ENCODE data around the gene CACNA1C. TPM values are rescaled to one million over a fixed set of nuclear protein-coding genes. Genes with fewer than 3 reads are reported as not detected.

The CACNA1C gene
- total RNA-seq, 2 donors from 2014 or later = 0.84 to 10.2 TPM

- Histone ChIP-seq H3K9ac (ENCODE audit: low read depth in 2 of 2, low read length in 2 of 2) (no peak overlapping the region), H3K4me3 (no peak overlapping the region), H3K27me3 (no peaks in the 10 kb centered on the region), H3K27ac (no peak overlapping the region), H3K36me3 (no peaks in the 10 kb centered on the region), H3K4me1 (no peaks in the 10 kb centered on the region), H3K9me3 (no peaks in the 10 kb centered on the region)
- intact Hi-C loops (cut with DNase I) = no loop called here
- DNase-seq = no peak
- no peak for TF ChIP-seq CTCF (IDR thresholded peaks at IDR 0.05)
Measured at GRCh38 chr12:2574355-2574935, 521.7 kb downstream of the CACNA1C start.

GRCh38 chr12:2575245-2575644 lies 522.5 kb downstream of the CACNA1C start:
- TF ChIP-seq CTCF (IDR thresholded peaks at IDR 0.05) = no peak
- Histone ChIP-seq H3K4me3 (no peak overlapping the region), H3K36me3 (no peaks in the 10 kb centered on the region), H3K27me3 (no peaks in the 10 kb centered on the region), H3K9ac (ENCODE audit: low read depth in 2 of 2, low read length in 2 of 2) (no peak overlapping the region), H3K27ac (no peak overlapping the region), H3K9me3 (no peaks in the 10 kb centered on the region), H3K4me1 (no peaks in the 10 kb centered on the region)
- DNase-seq = no peak
- intact Hi-C loops (cut with DNase I) = no loop called here

- H3K4me1 ChIP-seq = no peaks in the 10 kb centered on the region
- no peak overlapping the region for H3K4me3 ChIP-seq
- no peak for DNase-seq
- intact Hi-C loops (cut with DNase I) = no loop called here
- H3K27me3 ChIP-seq = no peaks in the 10 kb centered on the region
- TF ChIP-seq CTCF (IDR thresholded peaks at IDR 0.05) = no peak
- H3K27ac ChIP-seq = no peak overlapping the region
- no peak overlapping the region for H3K9ac ChIP-seq (ENCODE audit: low read depth in 2 of 2, low read length in 2 of 2)
- no peaks in the 10 kb centered on the region for H3K36me3 ChIP-seq
- H3K9me3 ChIP-seq = no peaks in the 10 kb centered on the region
Measured at GRCh38 chr12:2578211-2578610, 525.4 kb downstream of the CACNA1C start.

GRCh38 chr12:2578772-2579171 lies 526.0 kb downstream of the CACNA1C start:
- no peak for TF ChIP-seq CTCF (IDR thresholded peaks at IDR 0.05)
- no peaks in the 10 kb centered on the region for H3K27me3 ChIP-seq
- no peaks in the 10 kb centered on the region for H3K4me1 ChIP-seq
- intact Hi-C loops (cut with DNase I) = no loop called here
- no peak overlapping the region for H3K9ac ChIP-seq (ENCODE audit: low read depth in 2 of 2, low read length in 2 of 2)
- H3K9me3 ChIP-seq = no peaks in the 10 kb centered on the region
- no peak overlapping the region for H3K4me3 ChIP-seq
- H3K27ac ChIP-seq = no peak overlapping the region
- H3K36me3 ChIP-seq = no peaks in the 10 kb centered on the region
- DNase-seq = no peak

- intact Hi-C loops (cut with DNase I) = loop anchor here (10.0 kb wide), 2 partner anchors 296 to 526 kb away; partner anchors contain the start of gene CACNA1C
- Histone ChIP-seq H3K36me3 (no peaks in the 10 kb centered on the region), H3K27me3 (no peaks in the 10 kb centered on the region), H3K4me3 (no peak overlapping the region), H3K27ac (no peak overlapping the region), H3K4me1 (no peaks in the 10 kb centered on the region), H3K9ac (ENCODE audit: low read depth in 2 of 2, low read length in 2 of 2) (no peak overlapping the region), H3K9me3 (no peaks in the 10 kb centered on the region)
- no peak for TF ChIP-seq CTCF (IDR thresholded peaks at IDR 0.05)
- DNase-seq = no peak
Measured at GRCh38 chr12:2580821-2581220, 528.0 kb downstream of the CACNA1C start.
